NT2/D1 (cell line): ENCODE data around the gene PHACTR3.

ENCODE experiments used
- SUZ12 ChIP-seq: IDR thresholded peaks from 2 replicates; pipeline ENCODE4 v1.6.1; 2011; ENCODE audit not compliant: insufficient read length, insufficient read depth; ENCODE audit errors: extremely low read depth
- YY1 ChIP-seq: IDR thresholded peaks from 2 replicates; pipeline ENCODE4 v1.6.1; 2011; ENCODE audit not compliant: insufficient read length, insufficient read depth
- ZNF274 ChIP-seq: IDR thresholded peaks from 2 replicates; pipeline ENCODE4 v1.6.1; 2011; ENCODE audit warnings: mild to moderate bottlenecking, low read depth, low read length

DNA sequence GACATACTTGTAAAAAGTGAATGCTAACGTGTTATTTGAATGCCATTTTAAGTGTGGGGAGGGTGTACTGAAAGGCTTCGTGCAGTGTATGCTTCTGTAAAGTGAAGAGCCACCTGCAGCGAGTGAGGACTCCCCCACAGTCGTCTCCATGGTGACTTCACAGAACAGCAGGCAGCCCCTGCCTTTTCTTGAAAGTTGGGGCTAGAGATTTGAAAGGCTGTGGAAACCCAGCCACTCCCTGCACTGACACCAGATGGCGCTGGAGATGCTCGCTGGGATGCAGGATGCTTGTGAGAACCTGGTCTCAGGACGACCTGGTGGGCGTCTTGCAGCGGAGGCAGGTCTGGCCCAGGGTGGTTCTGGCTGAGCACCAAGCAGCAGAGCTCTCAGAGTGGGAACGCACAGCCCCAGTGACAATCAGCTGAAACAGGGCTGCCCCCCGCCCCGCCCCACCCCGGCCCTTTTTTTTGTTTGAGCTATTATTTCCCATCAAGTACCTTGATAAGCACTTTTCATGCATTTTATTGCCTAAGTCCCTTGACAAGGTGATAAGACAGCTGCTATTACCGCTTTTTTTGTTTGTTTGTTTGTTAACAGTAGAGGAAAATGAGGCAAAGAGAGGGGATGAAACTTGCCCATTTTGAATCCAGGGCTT, 178.8 kb downstream of the PHACTR3 start:
- TF ChIP-seq SUZ12 (no peak), YY1 (no peak), ZNF274 (no peak)
